Panc1 (cell line): Measurements from ENCODE around the gene KRT38.

Experiments
- CTCF ChIP-seq: fragments of 450-650 bp; IDR thresholded peaks from 2 replicates; pipeline ENCODE4 v1.5.1; 2017; ENCODE audit warnings: mild to moderate bottlenecking
- POLR2AphosphoS5 ChIP-seq: IDR thresholded peaks from 2 replicates; pipeline ENCODE4 v1.6.1; 2012; ENCODE audit warnings: mild to moderate bottlenecking, low read depth, low read length, moderate library complexity
- REST ChIP-seq, 2 experiments: IDR thresholded peaks; 2 replicates each; pipeline ENCODE4 v1.6.1; 2011 to 2012; ENCODE audit warnings: low read depth in 2 of 2, control low read depth in 1 of 2, low read length in 1 of 2, mild to moderate bottlenecking in 1 of 2, moderate library complexity in 1 of 2; ENCODE audit not compliant: insufficient read depth in 1 of 2

- TF ChIP-seq REST (IDR thresholded peaks at IDR 0.05; ENCODE audit: insufficient read depth in 1 of 2, low read depth in 2 of 2, low read length in 1 of 2), result no peak
- no peak for TF ChIP-seq CTCF
- no peak for TF ChIP-seq POLR2AphosphoS5
Observed at GRCh38 chr17:41474863-41475262, 34.1 kb upstream of the KRT38 start.
